Neural cell (in vitro differentiated cells): ENCODE data around the gene KHK. TPM values are rescaled to one million over a fixed set of nuclear protein-coding genes. Genes with fewer than 3 reads are reported as not detected.

Source experiments
- H2AFZ ChIP-seq: fragments of 200-600, 300-800 bp; sonication (generic), shearing (Covaris generic); 2 replicates; pipeline ENCODE4 v1.6.0; 2014; ENCODE audit warnings: low read depth, mild to moderate bottlenecking, antibody characterized with exemption, low read length, moderate library complexity
- H3F3A ChIP-seq: fragments of 200-600 bp; shearing (Covaris generic); 2 replicates; pipeline ENCODE4 v1.6.1; 2016; ENCODE audit warnings: mild to moderate bottlenecking, moderate library complexity, mixed read lengths, antibody characterized with exemption, low read length; ENCODE audit not compliant: insufficient read depth, poor library complexity, severe bottlenecking
- H3K27ac ChIP-seq: fragments of 200-600, 300-800 bp; sonication (generic), shearing (Covaris generic); 2 replicates; pipeline ENCODE4 v1.5.1; 2014; ENCODE audit warnings: mild to moderate bottlenecking, low read length, moderate library complexity
- H3K27me3 ChIP-seq: fragments of 300-800, 200-600 bp; sonication (generic), shearing (Covaris generic); 2 replicates; pipeline ENCODE4 v1.6.0; 2014; ENCODE audit warnings: mild to moderate bottlenecking, low read depth, low read length, moderate library complexity; ENCODE audit not compliant: insufficient read depth
- H3K36me3 ChIP-seq: fragments of 300-800, 200-600 bp; sonication (generic), shearing (Covaris generic); 2 replicates; pipeline ENCODE4 v1.5.1; 2014; ENCODE audit warnings: mild to moderate bottlenecking, antibody characterized with exemption, low read length, moderate library complexity; ENCODE audit not compliant: insufficient read depth
- H3K4me2 ChIP-seq: fragments of 300-800, 200-600 bp; sonication (generic), shearing (Covaris generic); 2 replicates; pipeline ENCODE4 v1.6.0; 2014; ENCODE audit warnings: mild to moderate bottlenecking, low read length
- H3K4me3 ChIP-seq: fragments of 300-800, 200-600 bp; sonication (generic), shearing (Covaris generic); 2 replicates; pipeline ENCODE4 v1.5.1; 2014; ENCODE audit warnings: mild to moderate bottlenecking, low read length, moderate library complexity
- H3K79me2 ChIP-seq: fragments of 200-600 bp; shearing (Covaris generic); replicated peaks from 2 replicates; pipeline ENCODE4 v1.6.0; 2014; ENCODE audit warnings: mild to moderate bottlenecking, low read length, moderate library complexity; ENCODE audit not compliant: insufficient read depth
- H3K9ac ChIP-seq: fragments of 300-800, 200-600 bp; sonication (generic), shearing (Covaris generic); 2 replicates; pipeline ENCODE4 v1.6.1; 2016; ENCODE audit warnings: mild to moderate bottlenecking, low read length, mixed read lengths
- H3K9me2 ChIP-seq: fragments of 200-600 bp; shearing (Covaris generic); 2 replicates; pipeline ENCODE4 v1.6.1; 2016; ENCODE audit warnings: mild to moderate bottlenecking, low read length, mixed read lengths; ENCODE audit not compliant: insufficient read depth
- H3K9me3 ChIP-seq: fragments of 200-600, 300-800 bp; sonication (generic), shearing (Covaris generic); 2 replicates; pipeline ENCODE4 v1.6.1; 2016; ENCODE audit warnings: mild to moderate bottlenecking, mixed run types, low read length, moderate library complexity, mixed read lengths
- H4K20me1 ChIP-seq: fragments of 200-600 bp; shearing (Covaris generic); 2 replicates; pipeline ENCODE4 v1.6.1; 2016; ENCODE audit warnings: mild to moderate bottlenecking, mixed run types; ENCODE audit not compliant: insufficient read depth
- EP300 ChIP-seq: fragments of 450-650 bp; conservative IDR thresholded peaks from 2 replicates; pipeline ENCODE4 v1.6.1; 2014; ENCODE audit warnings: antibody characterized with exemption, mild to moderate bottlenecking, moderate library complexity; ENCODE audit not compliant: poor library complexity, severe bottlenecking
- EZH2 ChIP-seq: fragments of 200-600, 300-800 bp; shearing (Covaris generic), sonication (generic); IDR thresholded peaks from 2 replicates; pipeline ENCODE4 v1.6.1; 2014; ENCODE audit warnings: antibody characterized with exemption, low read length, borderline replicate concordance, mild to moderate bottlenecking; ENCODE audit not compliant: insufficient read depth, poor library complexity, severe bottlenecking
- MXI1 ChIP-seq: fragments of 450-650 bp; conservative IDR thresholded peaks from 2 replicates; pipeline ENCODE4 v1.6.1; 2014; ENCODE audit warnings: antibody characterized with exemption, mild to moderate bottlenecking; ENCODE audit not compliant: poor library complexity, severe bottlenecking
- POLR2AphosphoS5 ChIP-seq: IDR thresholded peaks from 2 replicates; pipeline ENCODE4 v1.6.1; 2012
- RAD21 ChIP-seq: fragments of 450-650 bp; conservative IDR thresholded peaks from 2 replicates; pipeline ENCODE4 v1.6.1; 2014; ENCODE audit warnings: antibody characterized with exemption, mild to moderate bottlenecking, moderate library complexity
- REST ChIP-seq: IDR thresholded peaks from 2 replicates; pipeline ENCODE4 v1.6.1; 2012; ENCODE audit warnings: borderline replicate concordance
- SMC3 ChIP-seq: fragments of 450-650 bp; conservative IDR thresholded peaks from 2 replicates; pipeline ENCODE4 v1.6.1; 2014; ENCODE audit warnings: antibody characterized with exemption, mild to moderate bottlenecking, moderate library complexity; ENCODE audit not compliant: poor library complexity
- TAF1 ChIP-seq: IDR thresholded peaks from 2 replicates; pipeline ENCODE4 v1.6.1; 2012; ENCODE audit warnings: low read depth
- polyA plus RNA-seq: library from polyadenylated mRNA; depleted of rRNA; stranded (reverse); fragments of >200 nt; gene quantifications from 2 replicates; pipeline ENCODE4 v1.2.3, GENCODE V29; 2014
- TF ChIP-seq, protein P1 (sequence below): fragments of 450-650 bp; IDR thresholded peaks from 2 replicates; pipeline ENCODE4 v1.5.1; 2014; ENCODE audit warnings: antibody characterized with exemption, mild to moderate bottlenecking, moderate library complexity; ENCODE audit not compliant: poor library complexity, severe bottlenecking

Gene KHK
- polyA plus RNA-seq, 1 donor from 2014 or later: 4.1 TPM

DNA sequence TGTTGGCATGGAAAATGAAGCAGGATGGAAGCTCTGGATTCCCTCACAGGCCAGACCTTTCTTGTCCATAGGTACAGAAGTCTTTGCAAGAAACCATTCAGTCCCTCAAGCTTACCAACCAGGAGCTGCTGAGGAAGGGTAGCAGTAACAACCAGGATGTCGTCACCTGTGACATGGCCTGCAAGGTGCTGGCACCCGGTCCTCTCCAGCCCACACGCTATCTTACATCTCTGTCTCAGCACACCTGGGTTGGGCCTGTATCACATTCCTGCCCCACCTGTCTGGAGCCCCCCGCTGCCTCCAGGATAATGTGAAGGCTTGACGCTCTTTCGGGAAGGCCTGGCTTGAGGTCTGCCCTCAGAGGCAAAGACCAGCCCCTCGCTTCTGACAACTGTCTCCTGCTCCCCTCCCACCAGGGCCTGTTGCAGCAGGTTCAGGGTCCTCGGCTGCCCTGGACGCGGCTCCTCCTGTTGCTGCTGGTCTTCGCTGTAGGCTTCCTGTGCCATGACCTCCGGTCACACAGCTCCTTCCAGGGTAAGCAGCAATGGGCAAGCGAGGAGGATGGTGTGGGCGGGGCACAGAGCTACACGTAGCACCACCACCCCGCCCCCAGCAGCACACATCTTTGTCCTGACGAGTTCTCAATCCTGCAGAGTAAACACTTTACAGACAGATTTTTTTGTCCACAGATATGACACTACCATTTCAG is 47.8 kb upstream of the KHK start:
- Histone ChIP-seq H3K27ac (no peak overlapping the region), H3K9me3 (no peaks in the 10 kb centered on the region), H3K4me3 (no peak overlapping the region), H3K9ac (no peak overlapping the region), H3F3A (no peaks in the 10 kb centered on the region), H3K79me2 (no peaks in the 10 kb centered on the region), H3K36me3 (no peaks in the 10 kb centered on the region), H2AFZ (no peak overlapping the region), H3K27me3 (no peaks in the 10 kb centered on the region), H3K9me2 (no peaks in the 10 kb centered on the region), H3K4me2 (no peak overlapping the region), H4K20me1 (no peaks in the 10 kb centered on the region)
- no peak for TF ChIP-seq TAF1
- no peak for TF ChIP-seq SMC3
- TF ChIP-seq RAD21: no peak
- no peak for TF ChIP-seq REST
- TF ChIP-seq POLR2AphosphoS5: no peak
- TF ChIP-seq, protein P1, sequence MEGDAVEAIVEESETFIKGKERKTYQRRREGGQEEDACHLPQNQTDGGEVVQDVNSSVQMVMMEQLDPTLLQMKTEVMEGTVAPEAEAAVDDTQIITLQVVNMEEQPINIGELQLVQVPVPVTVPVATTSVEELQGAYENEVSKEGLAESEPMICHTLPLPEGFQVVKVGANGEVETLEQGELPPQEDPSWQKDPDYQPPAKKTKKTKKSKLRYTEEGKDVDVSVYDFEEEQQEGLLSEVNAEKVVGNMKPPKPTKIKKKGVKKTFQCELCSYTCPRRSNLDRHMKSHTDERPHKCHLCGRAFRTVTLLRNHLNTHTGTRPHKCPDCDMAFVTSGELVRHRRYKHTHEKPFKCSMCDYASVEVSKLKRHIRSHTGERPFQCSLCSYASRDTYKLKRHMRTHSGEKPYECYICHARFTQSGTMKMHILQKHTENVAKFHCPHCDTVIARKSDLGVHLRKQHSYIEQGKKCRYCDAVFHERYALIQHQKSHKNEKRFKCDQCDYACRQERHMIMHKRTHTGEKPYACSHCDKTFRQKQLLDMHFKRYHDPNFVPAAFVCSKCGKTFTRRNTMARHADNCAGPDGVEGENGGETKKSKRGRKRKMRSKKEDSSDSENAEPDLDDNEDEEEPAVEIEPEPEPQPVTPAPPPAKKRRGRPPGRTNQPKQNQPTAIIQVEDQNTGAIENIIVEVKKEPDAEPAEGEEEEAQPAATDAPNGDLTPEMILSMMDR: no peak
- no peak for TF ChIP-seq MXI1
- no peak for TF ChIP-seq EZH2
- no peak for TF ChIP-seq EP300

DNA sequence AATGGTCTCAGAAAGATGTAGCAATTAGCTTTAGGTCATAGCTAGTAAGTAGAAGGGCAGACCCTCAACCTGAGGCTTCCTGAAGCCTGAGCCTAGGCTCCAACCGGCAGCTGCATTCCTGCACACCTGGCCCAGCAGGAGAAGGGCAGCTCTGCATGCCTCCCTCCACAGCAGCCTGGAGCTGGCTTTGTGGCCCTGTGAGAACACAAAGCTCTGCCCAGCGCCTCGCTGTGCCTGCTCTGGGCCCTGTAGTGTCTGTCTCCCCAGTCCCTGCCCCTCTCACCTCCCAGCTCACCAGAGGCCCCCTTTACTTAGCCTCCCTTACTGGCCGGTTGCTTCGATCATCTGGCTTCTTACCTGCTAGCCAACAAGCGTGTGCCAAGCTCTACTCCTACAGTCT is 47.1 kb upstream of the KHK start:
- Histone ChIP-seq H3K9me3 (no peaks in the 10 kb centered on the region), H4K20me1 (no peaks in the 10 kb centered on the region), H3F3A (no peaks in the 10 kb centered on the region), H3K27ac (no peak overlapping the region), H3K79me2 (no peaks in the 10 kb centered on the region), H3K4me2 (no peak overlapping the region), H3K36me3 (no peaks in the 10 kb centered on the region), H3K27me3 (no peaks in the 10 kb centered on the region), H2AFZ (no peak overlapping the region), H3K9me2 (no peaks in the 10 kb centered on the region), H3K4me3 (no peak overlapping the region), H3K9ac (no peak overlapping the region)
- TF ChIP-seq SMC3 (no peak), EZH2 (no peak), POLR2AphosphoS5 (no peak), TAF1 (no peak), EP300 (no peak), MXI1 (no peak), RAD21 (no peak), REST (no peak)
- TF ChIP-seq, protein P1: no peak
